ENCODE data around the gene CERS3. TPM values are rescaled to one million over a fixed set of nuclear protein-coding genes. Genes with fewer than 3 reads are reported as not detected.

CERS3 gene
- total and polyA plus RNA-seq, 8 donors, result 0.04 to 0.53 (median 0.15) TPM; not detected in 2

DNA sequence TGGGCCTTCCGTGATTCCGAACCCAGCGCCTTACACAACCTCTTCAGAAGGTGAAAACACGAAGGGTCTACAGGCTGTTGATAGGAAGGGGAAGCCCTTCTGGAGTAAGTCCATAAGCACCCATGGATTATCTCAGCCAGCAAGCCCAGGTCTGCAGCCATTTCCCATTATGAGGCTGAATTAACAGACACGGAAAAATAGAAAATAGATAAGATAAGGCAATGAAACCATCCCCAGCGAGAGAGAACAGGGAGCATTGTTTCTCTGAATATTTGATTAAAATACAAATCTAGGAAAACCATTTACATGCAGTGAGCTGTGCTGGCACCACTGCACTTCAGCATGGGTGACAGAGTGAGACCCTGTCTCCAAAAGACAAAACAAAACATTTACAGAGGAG lies 16.2 kb upstream of the CERS3 start:
- Histone ChIP-seq H3K36me3 (no peaks in the 10 kb centered on the region), H3K27ac (no peak overlapping the region), H3K9me3 (no peaks in the 10 kb centered on the region), H3K4me1 (no peaks in the 10 kb centered on the region), H3K27me3 (peaks cover 13 to 38% of the 10 kb centered on the region in 2 donors), H3K4me3 (no peak overlapping the region)
- no peak for ATAC-seq
- TF ChIP-seq, protein P1, sequence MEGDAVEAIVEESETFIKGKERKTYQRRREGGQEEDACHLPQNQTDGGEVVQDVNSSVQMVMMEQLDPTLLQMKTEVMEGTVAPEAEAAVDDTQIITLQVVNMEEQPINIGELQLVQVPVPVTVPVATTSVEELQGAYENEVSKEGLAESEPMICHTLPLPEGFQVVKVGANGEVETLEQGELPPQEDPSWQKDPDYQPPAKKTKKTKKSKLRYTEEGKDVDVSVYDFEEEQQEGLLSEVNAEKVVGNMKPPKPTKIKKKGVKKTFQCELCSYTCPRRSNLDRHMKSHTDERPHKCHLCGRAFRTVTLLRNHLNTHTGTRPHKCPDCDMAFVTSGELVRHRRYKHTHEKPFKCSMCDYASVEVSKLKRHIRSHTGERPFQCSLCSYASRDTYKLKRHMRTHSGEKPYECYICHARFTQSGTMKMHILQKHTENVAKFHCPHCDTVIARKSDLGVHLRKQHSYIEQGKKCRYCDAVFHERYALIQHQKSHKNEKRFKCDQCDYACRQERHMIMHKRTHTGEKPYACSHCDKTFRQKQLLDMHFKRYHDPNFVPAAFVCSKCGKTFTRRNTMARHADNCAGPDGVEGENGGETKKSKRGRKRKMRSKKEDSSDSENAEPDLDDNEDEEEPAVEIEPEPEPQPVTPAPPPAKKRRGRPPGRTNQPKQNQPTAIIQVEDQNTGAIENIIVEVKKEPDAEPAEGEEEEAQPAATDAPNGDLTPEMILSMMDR (IDR thresholded peaks at IDR 0.05), result no peak
- intact Hi-C loops (cut with DNase I), result no loop called here
- DNase-seq, result no peak

DNA sequence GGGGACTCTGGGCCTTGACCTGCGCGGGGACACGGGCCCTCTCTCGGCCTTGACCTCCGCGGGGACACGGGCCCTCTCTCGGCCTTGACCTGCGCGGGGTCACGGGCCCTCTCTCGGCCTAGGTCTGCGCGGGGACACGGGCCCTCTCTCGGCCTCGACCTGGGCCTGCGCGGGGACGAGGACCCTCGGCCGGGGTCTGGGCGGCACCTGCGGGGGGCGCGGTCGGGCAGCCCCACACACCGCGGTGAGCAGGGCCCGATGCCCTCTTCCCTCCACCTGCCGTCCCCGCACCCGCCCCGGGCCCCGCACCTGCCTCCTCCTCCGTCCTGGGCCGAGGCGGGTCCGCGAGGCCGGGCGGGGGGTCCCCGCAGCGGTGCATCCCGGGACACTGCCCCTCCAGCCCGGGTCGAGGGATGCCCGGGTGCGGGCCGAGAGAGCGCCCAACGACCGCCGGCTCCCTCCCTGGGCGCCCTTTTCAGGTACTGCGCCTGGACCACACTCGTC lies 15.6 kb upstream of the CERS3 start:
- ATAC-seq (no peak), DNase-seq (peak in 1 of 4 donors; percentile 74)
- Histone ChIP-seq H3K36me3 (no peaks in the 10 kb centered on the region), H3K9me3 (no peaks in the 10 kb centered on the region), H3K4me3 (no peak overlapping the region), H3K4me1 (no peaks in the 10 kb centered on the region), H3K27ac (no peak overlapping the region), H3K27me3 (peaks cover 13 to 38% of the 10 kb centered on the region in 2 donors)
- TF ChIP-seq, protein P1 (IDR thresholded peaks at IDR 0.05), result no peak
- intact Hi-C loops (cut with DNase I), result no loop called here

DNA sequence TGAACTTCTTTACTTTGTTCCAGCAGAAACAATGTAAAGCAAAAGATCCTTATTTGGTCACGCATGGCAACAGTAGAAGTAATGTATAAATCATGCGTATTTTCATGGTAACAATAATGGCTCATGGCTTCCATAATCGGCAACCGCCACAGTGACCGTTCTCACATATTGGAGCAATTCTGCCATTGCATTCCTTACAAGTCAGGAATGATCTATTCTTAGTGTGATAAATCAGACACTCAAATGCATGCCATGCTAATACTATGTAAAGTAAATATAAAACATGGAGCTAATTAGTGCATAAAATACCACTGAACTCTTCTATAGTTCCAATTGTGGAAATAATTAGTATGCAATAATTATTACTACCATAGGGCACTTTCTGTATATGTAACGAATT lies 13.5 kb upstream of the CERS3 start:
- no peak for DNase-seq
- Histone ChIP-seq H3K27me3 (peaks cover 13 to 38% of the 10 kb centered on the region in 2 donors), H3K27ac (no peak overlapping the region), H3K9me3 (peaks cover 0 to 4% of the 10 kb centered on the region in 2 donors), H3K4me3 (no peak overlapping the region), H3K36me3 (no peaks in the 10 kb centered on the region), H3K4me1 (peaks cover 0 to 7% of the 10 kb centered on the region in 2 donors)
- intact Hi-C loops (cut with DNase I), result no loop called here
- no peak for ATAC-seq
- TF ChIP-seq, protein P1 (IDR thresholded peaks at IDR 0.05), result no peak

DNA sequence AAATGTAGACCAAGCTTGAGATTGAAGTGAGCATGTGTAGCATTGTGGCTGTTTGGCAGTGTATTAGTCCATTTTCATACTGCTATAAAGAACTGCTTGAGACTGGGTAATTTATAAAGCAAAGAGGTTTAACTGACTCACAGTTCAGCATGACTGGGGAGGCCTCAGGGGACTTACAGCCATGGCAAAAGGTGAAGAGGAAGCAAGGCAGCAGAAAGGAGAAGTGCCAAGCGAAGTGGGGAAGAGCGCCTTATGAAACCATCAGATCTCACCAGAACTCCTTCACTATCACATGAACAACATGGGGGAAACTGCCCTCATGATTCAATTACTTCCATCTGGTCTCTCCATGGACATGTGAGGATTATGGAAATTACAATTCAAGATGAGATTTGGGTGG lies 8.6 kb upstream of the CERS3 start:
- TF ChIP-seq, protein P1 (IDR thresholded peaks at IDR 0.05), result no peak
- Histone ChIP-seq H3K27me3 (peaks cover 0 to 10% of the 10 kb centered on the region in 2 donors), H3K27ac (peak overlapping the region in 1 of 2 donors; percentile 82), H3K4me1 (peaks cover 0 to 14% of the 10 kb centered on the region in 2 donors), H3K4me3 (no peak overlapping the region), H3K9me3 (peaks cover 0 to 4% of the 10 kb centered on the region in 2 donors), H3K36me3 (no peaks in the 10 kb centered on the region)
- intact Hi-C loops (cut with DNase I), result no loop called here
- ATAC-seq (peak; percentile 41), DNase-seq (no peak)

GRCh38 chr15:100536733-100537132 lies 8.0 kb upstream of the CERS3 start:
- Histone ChIP-seq H3K27me3 (peaks cover 0 to 4% of the 10 kb centered on the region in 2 donors), H3K27ac (peak overlapping the region in 1 of 2 donors; percentile 82), H3K9me3 (peaks cover 0 to 4% of the 10 kb centered on the region in 2 donors), H3K36me3 (no peaks in the 10 kb centered on the region), H3K4me3 (no peak overlapping the region), H3K4me1 (peaks cover 0 to 14% of the 10 kb centered on the region in 2 donors)
- TF ChIP-seq, protein P1 (IDR thresholded peaks at IDR 0.05), result no peak
- intact Hi-C loops (cut with DNase I), result no loop called here
- ATAC-seq (no peak), DNase-seq (no peak)

Data from left lung (tissue), 10 donors.